Endothelial cell of umbilical vein (primary cell): ENCODE results near the gene SLC23A3. TPM values are rescaled to one million over a fixed set of nuclear protein-coding genes. Genes with fewer than 3 reads are reported as not detected.

Experiments used
- BruUV-seq: library from RNA; stranded (reverse); fragments of 400-500 nt; replicated peaks from 2 replicates; lab custom pipeline; 2021; lab: Mats Ljungman, UMichigan
- CTCF ChIA-PET: fragments of 300-600, 350-600 bp; sonication (Branson Sonifier 250); formaldehyde crosslinking; loops from one replicate; lab custom pipeline; 2021; ENCODE audit warnings: antibody characterized with exemption, inconsistent platforms; lab: Charles Lee
- POLR2A ChIA-PET: fragments of 300-600, 350-600 bp; sonication (Branson Sonifier 250); formaldehyde crosslinking; loops from one replicate; lab custom pipeline; 2021; ENCODE audit warnings: antibody characterized with exemption, inconsistent platforms; lab: Charles Lee
- DNase-seq: peaks from one replicate; pipeline ENCODE4 v3.0.0-alpha.2; 2011; ENCODE audit warnings: low read depth, low spot score
- FAIRE-seq: peaks from 2 replicates; lab custom pipeline; 2011; peaks lifted over from hg19 to GRCh38; lab: Jason Lieb, UNC
- H2AFZ ChIP-seq: 2 replicates; pipeline ENCODE4 v1.6.0; 2012; ENCODE audit warnings: low read depth, low read length, control low read depth, inconsistent platforms
- H3K27ac ChIP-seq: 2 replicates; pipeline ENCODE4 v1.5.1; 2011; ENCODE audit warnings: low read depth, mild to moderate bottlenecking, control low read depth, low read length, moderate library complexity; ENCODE audit not compliant: insufficient read depth
- H3K27me3 ChIP-seq, 2 experiments: 2 replicates each; pipeline versions ENCODE4 v1.6.0 to v1.6.1; 2011; ENCODE audit warnings: low read length in 2 of 2, mixed read lengths in 1 of 2; ENCODE audit not compliant: control insufficient read depth in 2 of 2, insufficient read depth in 2 of 2
- H3K36me3 ChIP-seq, 2 experiments: 2 replicates in 1 of 2; 3 replicates in 1 of 2; pipeline ENCODE4 v1.5.1; 2011; ENCODE audit warnings: low read length in 2 of 2, mild to moderate bottlenecking in 1 of 2, moderate library complexity in 1 of 2; ENCODE audit not compliant: control insufficient read depth in 2 of 2, insufficient read depth in 2 of 2; ENCODE audit errors: extremely low read depth in 1 of 2
- H3K4me1 ChIP-seq: 3 replicates; pipeline ENCODE4 v1.5.1; 2011; ENCODE audit warnings: mild to moderate bottlenecking, low read length; ENCODE audit not compliant: control insufficient read depth, insufficient read depth; ENCODE audit errors: extremely low read depth
- H3K4me2 ChIP-seq: 2 replicates; pipeline ENCODE4 v1.6.1; 2011; ENCODE audit warnings: low read length, control low read depth, mixed read lengths; ENCODE audit not compliant: insufficient read depth
- H3K4me3 ChIP-seq, 3 experiments: fragments of 200-600 bp in 1 of 3; sonication (generic), shearing (Covaris generic) in 1 of 3; replicated peaks in 1 of 3; 2 replicates each; pipeline ENCODE4 v1.5.1; 2011 to 2016; ENCODE audit warnings: control low read depth in 3 of 3, low read length in 3 of 3, mild to moderate bottlenecking in 2 of 3, inconsistent platforms in 1 of 3, low read depth in 1 of 3, moderate library complexity in 1 of 3; ENCODE audit not compliant: insufficient read depth in 1 of 3
- H3K79me2 ChIP-seq: 2 replicates; pipeline ENCODE4 v1.6.0; 2012; ENCODE audit warnings: low read length, inconsistent platforms; ENCODE audit not compliant: control insufficient read depth, insufficient read depth
- H3K9ac ChIP-seq: replicated peaks from 2 replicates; pipeline ENCODE3; 2011; ENCODE audit warnings: low read length, control low read depth; ENCODE audit not compliant: insufficient read depth; ENCODE audit errors: extremely low read depth
- H3K9me1 ChIP-seq: replicated peaks from 3 replicates; pipeline ENCODE4 v1.6.0; 2011; ENCODE audit warnings: mild to moderate bottlenecking, low read length; ENCODE audit not compliant: control insufficient read depth, insufficient read depth; ENCODE audit errors: extremely low read depth
- H3K9me3 ChIP-seq: replicated peaks from 2 replicates; pipeline ENCODE4 v1.5.1; 2012; ENCODE audit warnings: low read length, inconsistent platforms; ENCODE audit not compliant: control insufficient read depth, insufficient read depth
- H4K20me1 ChIP-seq: replicated peaks from 2 replicates; pipeline ENCODE3; 2011; ENCODE audit warnings: mild to moderate bottlenecking, low read length; ENCODE audit not compliant: control insufficient read depth, insufficient read depth; ENCODE audit errors: extremely low read depth
- EZH2 ChIP-seq: IDR thresholded peaks from 2 replicates; pipeline ENCODE4 v1.6.1; 2012; ENCODE audit warnings: borderline replicate concordance, low read depth, mild to moderate bottlenecking, moderate library complexity, low read length, inconsistent platforms; ENCODE audit not compliant: severe bottlenecking
- GATA2 ChIP-seq: IDR thresholded peaks from 2 replicates; pipeline ENCODE4 v1.7.0; 2011; ENCODE audit warnings: low read depth, mild to moderate bottlenecking, moderate library complexity, mixed read lengths, low read length; ENCODE audit not compliant: insufficient read length, insufficient read depth
- JUN ChIP-seq: IDR thresholded peaks from 2 replicates; pipeline ENCODE4 v1.6.1; 2011; ENCODE audit warnings: borderline replicate concordance, low read depth; ENCODE audit not compliant: insufficient read length, insufficient read depth
- MYC ChIP-seq: IDR thresholded peaks from one replicate; pipeline ENCODE4 v1.6.1; 2011; ENCODE audit warnings: mild to moderate bottlenecking, low read depth, low read length
- dilution Hi-C: fragments of 300-500 bp; cut with MboI; formaldehyde crosslinking; loops from one replicate; pipeline ENCODE4 v1.15.0; 2019; ENCODE audit warnings: low sequenced_read_pairs; ENCODE audit not compliant: extremely low pct_ligation_motif_present
- intact Hi-C: fragments of 100-400 bp; cut with micrococcal nuclease; formaldehyde crosslinking; loops from one replicate; pipeline ENCODE4 v1.10.0; 2022
- polyA plus RNA-seq, 4 experiments: library from polyadenylated mRNA; depleted of rRNA in 3 of 4; stranded (reverse) in 3 of 4; unstranded in 1 of 4; fragments of >200 nt; gene quantifications; 2 replicates each; pipeline versions ENCODE4 v1.2.1 to v1.2.3, GENCODE V29; 2011 to 2012; ENCODE audit warnings: missing spikeins in 1 of 4
- total RNA-seq: library from RNA; stranded (reverse); gene quantifications from 2 replicates; pipeline ENCODE4 v1.2.3, GENCODE V29; 2021
- TF ChIP-seq, protein P1 (sequence below), 2 donors: IDR thresholded peaks; 1 replicate in 1 of 2; 2 replicates in 1 of 2; pipeline ENCODE4 v1.5.1; 2011; ENCODE audit warnings: low read length in 2 of 2, mild to moderate bottlenecking in 2 of 2, moderate library complexity in 2 of 2, control low read depth in 1 of 2, inconsistent platforms in 1 of 2, low read depth in 1 of 2; ENCODE audit not compliant: insufficient read depth in 1 of 2; ENCODE audit errors: extremely low read depth in 1 of 2

The SLC23A3 gene
- total and polyA plus RNA-seq, 2 donors (not counting 3 experiments of a cell fraction or from before 2014, with no cell fraction given): 2.7 to 7.1 TPM

DNA sequence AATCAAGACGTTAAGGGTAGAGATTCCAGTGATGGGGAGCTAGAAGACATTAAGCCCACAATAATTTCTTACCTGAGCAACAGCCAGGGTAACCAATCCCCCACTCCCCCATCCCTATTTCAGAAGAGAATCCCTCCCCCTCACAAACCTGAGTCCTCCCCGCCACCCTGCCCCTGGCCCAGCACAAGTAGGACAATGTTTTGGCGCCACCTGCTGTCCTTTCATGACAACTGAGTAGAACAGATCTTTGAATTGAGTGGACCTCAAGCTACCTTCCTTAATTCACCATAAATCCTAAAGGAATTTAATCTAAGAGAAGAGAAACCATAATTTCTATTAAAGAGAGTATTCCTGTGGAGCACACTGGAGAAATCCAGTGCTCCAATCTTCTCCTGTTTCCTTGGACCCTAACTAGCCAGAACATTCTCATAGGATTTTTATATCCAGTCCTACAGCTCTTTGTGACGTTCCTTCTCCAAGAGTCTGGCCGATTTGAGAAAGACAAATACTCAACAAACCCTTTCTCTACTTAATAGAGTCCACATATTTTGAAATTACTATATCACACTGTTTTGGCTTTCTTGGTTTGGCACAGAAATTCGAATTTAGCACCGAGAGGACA is 50.3 kb downstream of the SLC23A3 start:
- Histone ChIP-seq H3K9me1 (no peaks in the 10 kb centered on the region), H3K9me3 (no peaks in the 10 kb centered on the region), H3K4me1 (no peaks in the 10 kb centered on the region), H4K20me1 (no peaks in the 10 kb centered on the region), H3K4me2 (no peak overlapping the region), H3K4me3 (no peak overlapping the region), H3K79me2 (no peaks in the 10 kb centered on the region), H3K9ac (no peak overlapping the region), H3K27me3 (no peaks in the 10 kb centered on the region), H2AFZ (no peak overlapping the region), H3K27ac (no peak overlapping the region), H3K36me3 (no peaks in the 10 kb centered on the region)
- intact Hi-C loops (loop anchor here (1.0 kb wide), 4 partner anchors 46 to 139 kb away; no protein-coding TSS in a partner anchor), dilution Hi-C loops (no loop called here)
- CTCF ChIA-PET: interaction anchor here (0.6 to 9.5 kb wide), 56 partner anchors 9 to 597 kb away, joined by 3 to 178 read pairs (median 6); partner anchors contain the start of gene IHH
- peak; percentile 45 for DNase-seq
- POLR2A ChIA-PET: interaction anchor here (0.7 kb wide), 2 partner anchors 30 to 243 kb away, joined by 3 read pairs; no protein-coding TSS in a partner anchor
- FAIRE-seq: peak; percentile 24
- BruUV-seq: no TSS peak
- TF ChIP-seq, protein P1, sequence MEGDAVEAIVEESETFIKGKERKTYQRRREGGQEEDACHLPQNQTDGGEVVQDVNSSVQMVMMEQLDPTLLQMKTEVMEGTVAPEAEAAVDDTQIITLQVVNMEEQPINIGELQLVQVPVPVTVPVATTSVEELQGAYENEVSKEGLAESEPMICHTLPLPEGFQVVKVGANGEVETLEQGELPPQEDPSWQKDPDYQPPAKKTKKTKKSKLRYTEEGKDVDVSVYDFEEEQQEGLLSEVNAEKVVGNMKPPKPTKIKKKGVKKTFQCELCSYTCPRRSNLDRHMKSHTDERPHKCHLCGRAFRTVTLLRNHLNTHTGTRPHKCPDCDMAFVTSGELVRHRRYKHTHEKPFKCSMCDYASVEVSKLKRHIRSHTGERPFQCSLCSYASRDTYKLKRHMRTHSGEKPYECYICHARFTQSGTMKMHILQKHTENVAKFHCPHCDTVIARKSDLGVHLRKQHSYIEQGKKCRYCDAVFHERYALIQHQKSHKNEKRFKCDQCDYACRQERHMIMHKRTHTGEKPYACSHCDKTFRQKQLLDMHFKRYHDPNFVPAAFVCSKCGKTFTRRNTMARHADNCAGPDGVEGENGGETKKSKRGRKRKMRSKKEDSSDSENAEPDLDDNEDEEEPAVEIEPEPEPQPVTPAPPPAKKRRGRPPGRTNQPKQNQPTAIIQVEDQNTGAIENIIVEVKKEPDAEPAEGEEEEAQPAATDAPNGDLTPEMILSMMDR (IDR thresholded peaks at IDR 0.05; ENCODE audit: extremely low read depth in 1 of 2, insufficient read depth in 1 of 2, low read depth in 1 of 2, low read length in 2 of 2): peak; percentile 57 to 64
- no peak for TF ChIP-seq MYC

DNA sequence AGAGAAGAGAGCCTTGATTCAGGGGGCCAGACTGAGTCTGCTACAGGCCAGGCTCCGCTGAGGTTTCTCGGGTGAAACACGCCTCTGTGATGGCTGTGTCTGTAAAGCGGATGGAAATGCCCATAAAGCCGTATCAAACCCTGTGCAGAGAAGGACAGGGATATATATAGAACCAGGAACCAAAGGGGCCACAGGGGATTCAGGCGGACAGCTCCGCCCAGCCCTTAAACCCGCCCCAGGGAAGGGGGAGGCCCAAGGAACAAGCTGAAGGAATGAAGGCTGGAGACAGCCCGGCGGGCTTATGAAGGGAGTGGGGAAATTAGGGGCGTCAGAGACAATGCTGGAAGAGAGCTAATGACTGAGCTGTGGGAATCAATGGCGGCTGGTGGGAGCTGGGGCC is 51.3 kb downstream of the SLC23A3 start:
- ChIA-PET CTCF (interaction anchor here (0.7 to 9.5 kb wide), 13 partner anchors 11 to 138 kb away, joined by 3 to 178 read pairs (median 22); partner anchors contain the start of gene IHH), POLR2A (no interaction called here)
- H3K9me1 ChIP-seq: no peaks in the 10 kb centered on the region
- no peak overlapping the region for H2AFZ ChIP-seq
- no peaks in the 10 kb centered on the region for H3K9me3 ChIP-seq
- no peaks in the 10 kb centered on the region for H3K27me3 ChIP-seq
- no peaks in the 10 kb centered on the region for H3K4me1 ChIP-seq
- H4K20me1 ChIP-seq: no peaks in the 10 kb centered on the region
- no peak overlapping the region for H3K9ac ChIP-seq
- no peak overlapping the region for H3K27ac ChIP-seq
- intact Hi-C loops (no loop called here), dilution Hi-C loops (no loop called here)
- no TSS peak for BruUV-seq
- FAIRE-seq (no peak), DNase-seq (no peak)
- no peaks in the 10 kb centered on the region for H3K36me3 ChIP-seq
- H3K4me3 ChIP-seq: no peak overlapping the region
- TF ChIP-seq MYC (no peak), EZH2 (no peak), GATA2 (no peak), JUN (no peak)
- H3K79me2 ChIP-seq: no peaks in the 10 kb centered on the region
- no peak overlapping the region for H3K4me2 ChIP-seq
